ENCODE data around the gene ZBTB37. TPM values are rescaled to one million over a fixed set of nuclear protein-coding genes. Genes with fewer than 3 reads are reported as not detected.

Gene ZBTB37
- total RNA-seq: 2.3 and 4.5 TPM in 2 replicates

GRCh38 chr1:173868266-173869020 is at the start of gene ZBTB37:
ZBTB37 (plus strand) TSS chr1:173868380; CDS start chr1:173870226, 1,846 bp downstream.

GRCh38 chr1:173824315-173825081 is 43.7 kb upstream of the ZBTB37 start, which contains the start of the genes CENPL and DARS2:
CENPL (minus strand) TSS chr1:173824883; CDS start chr1:173811299, 13,584 bp downstream.
DARS2 (plus strand) TSS chr1:173824673; CDS start chr1:173825230, 557 bp downstream.

GRCh38 chr1:173867753-173868265 is 371 bp upstream of the ZBTB37 start, which contains the start of gene GAS5:
GAS5 (minus strand) TSS chr1:173867989.

GRCh38 chr1:173917149-173917548 is 49.0 kb downstream of the ZBTB37 start, which contains the start of gene SERPINC1:
SERPINC1 (minus strand) TSS chr1:173917327; CDS start chr1:173917259, 68 bp downstream.

Other genes with a start within 250 kb of the ZBTB37 start
- gene TEX50, start 233.0 kb upstream of the ZBTB37 start, total RNA-seq: not detected in 2 replicates
- 0.68 TPM in 1 of 2 replicates, not detected in the other for gene ANKRD45, start 198.5 kb upstream of the ZBTB37 start, total RNA-seq
- gene KLHL20, start 153.4 kb upstream of the ZBTB37 start, total RNA-seq: 21.1 and 36.4 TPM in 2 replicates
- 9.6 and 10.8 TPM in 2 replicates for gene DARS2, start 43.7 kb upstream of the ZBTB37 start, total RNA-seq
- 2.3 and 4.2 TPM in 2 replicates for gene CENPL, start 43.5 kb upstream of the ZBTB37 start, total RNA-seq
- 485 and 1,441 TPM in 2 replicates for gene GAS5, start 391 bp upstream of the ZBTB37 start, total RNA-seq
- gene SERPINC1, start 48.9 kb downstream of the ZBTB37 start, total RNA-seq: not detected in 2 replicates
- gene RC3H1, start 154.0 kb downstream of the ZBTB37 start, total RNA-seq: 7.5 and 11.6 TPM in 2 replicates